ENCODE measurements around the gene ZNF76. TPM values are rescaled to one million over a fixed set of nuclear protein-coding genes. Genes with fewer than 3 reads are reported as not detected.

Gene ZNF76
- total and polyA plus RNA-seq, 2 of the 13 experiments (the other 11 are each of a cell fraction or from before 2014, with no cell fraction given): 13.2 to 26.4 TPM

DNA sequence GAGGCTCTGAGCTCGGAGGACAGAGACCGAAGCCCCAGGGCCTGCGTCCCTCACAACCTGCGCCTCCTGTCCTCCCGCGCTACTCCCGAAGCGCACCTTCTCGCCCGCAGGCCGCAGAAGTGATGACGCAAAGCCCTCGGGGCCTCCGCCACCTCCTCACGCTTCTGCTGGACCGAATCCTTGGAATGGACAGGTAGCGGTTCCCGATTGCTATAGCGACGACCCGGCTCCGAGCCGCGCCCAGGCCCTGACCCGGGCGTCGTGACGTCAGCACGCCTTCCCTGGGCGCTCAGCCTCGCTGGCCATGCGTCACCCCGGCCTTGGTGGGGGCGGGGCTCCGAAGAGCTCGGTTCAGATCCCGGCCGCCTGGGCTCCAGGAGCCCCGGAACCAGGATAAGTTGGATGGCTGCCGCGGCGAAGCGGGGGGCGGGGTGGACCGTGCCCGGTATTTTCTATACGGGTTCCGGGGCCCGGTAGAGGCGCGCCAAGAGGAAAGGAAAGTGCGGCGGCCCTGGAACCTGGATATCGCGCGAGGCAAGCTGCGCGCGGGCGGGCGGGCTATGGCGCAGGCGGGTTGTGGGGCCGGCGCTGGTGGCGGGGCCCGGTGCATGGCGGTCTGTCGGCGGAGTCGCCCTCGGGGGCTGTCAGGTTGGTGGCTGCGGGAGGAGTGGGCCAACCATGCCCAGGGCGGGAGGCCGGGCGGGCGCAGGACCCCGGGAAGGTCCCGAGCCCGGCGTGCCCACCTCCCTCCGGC, at the start of gene ZNF76 (continued):
- TF ChIP-seq CBFB (CRISPR knock-in tag; IDR thresholded peaks at IDR 0.05) (peak; percentile 95; the same call in 1 of the 2 replicates), TRIM24 (CRISPR knock-in tag; IDR thresholded peaks at IDR 0.05) (no peak), NFYB (CRISPR knock-in tag; IDR thresholded peaks at IDR 0.05) (peak; percentile 67), TOPORS (CRISPR knock-in tag; IDR thresholded peaks at IDR 0.05) (peak; percentile 90), ZNF431 (CRISPR knock-in tag; IDR thresholded peaks at IDR 0.05; ENCODE audit: borderline replicate concordance, low read depth) (peak; percentile 78; the same call in 1 of the 2 replicates), ATRX (CRISPR knock-in tag; IDR thresholded peaks at IDR 0.05; ENCODE audit: borderline replicate concordance) (no peak), RXRB (CRISPR knock-in tag; IDR thresholded peaks at IDR 0.05; ENCODE audit: borderline replicate concordance) (peak; percentile 89), HNRNPL (IDR thresholded peaks at IDR 0.05; ENCODE audit: low read depth, low read length) (peak; percentile 66; the same call in 1 of the 2 replicates), PTBP1 (IDR thresholded peaks at IDR 0.05; ENCODE audit: low read depth, low read length, poor library complexity, severe bottlenecking) (peak; percentile 99), ATM (IDR thresholded peaks at IDR 0.05; ENCODE audit: borderline replicate concordance) (no peak), CAMTA2 (CRISPR knock-in tag; IDR thresholded peaks at IDR 0.05; ENCODE audit: borderline replicate concordance) (peak; percentile 63), PCBP1 (IDR thresholded peaks at IDR 0.05; ENCODE audit: borderline replicate concordance, low read depth, low read length) (peak; percentile 99)
- TF ChIP-seq, protein P1, sequence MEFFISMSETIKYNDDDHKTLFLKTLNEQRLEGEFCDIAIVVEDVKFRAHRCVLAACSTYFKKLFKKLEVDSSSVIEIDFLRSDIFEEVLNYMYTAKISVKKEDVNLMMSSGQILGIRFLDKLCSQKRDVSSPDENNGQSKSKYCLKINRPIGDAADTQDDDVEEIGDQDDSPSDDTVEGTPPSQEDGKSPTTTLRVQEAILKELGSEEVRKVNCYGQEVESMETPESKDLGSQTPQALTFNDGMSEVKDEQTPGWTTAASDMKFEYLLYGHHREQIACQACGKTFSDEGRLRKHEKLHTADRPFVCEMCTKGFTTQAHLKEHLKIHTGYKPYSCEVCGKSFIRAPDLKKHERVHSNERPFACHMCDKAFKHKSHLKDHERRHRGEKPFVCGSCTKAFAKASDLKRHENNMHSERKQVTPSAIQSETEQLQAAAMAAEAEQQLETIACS (CRISPR knock-in tag; IDR thresholded peaks at IDR 0.05): peak; percentile 58
- TF ChIP-seq, protein P2, sequence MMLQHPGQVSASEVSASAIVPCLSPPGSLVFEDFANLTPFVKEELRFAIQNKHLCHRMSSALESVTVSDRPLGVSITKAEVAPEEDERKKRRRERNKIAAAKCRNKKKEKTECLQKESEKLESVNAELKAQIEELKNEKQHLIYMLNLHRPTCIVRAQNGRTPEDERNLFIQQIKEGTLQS (CRISPR knock-in tag; IDR thresholded peaks at IDR 0.05): peak; percentile 85
- TF ChIP-seq, protein P3, sequence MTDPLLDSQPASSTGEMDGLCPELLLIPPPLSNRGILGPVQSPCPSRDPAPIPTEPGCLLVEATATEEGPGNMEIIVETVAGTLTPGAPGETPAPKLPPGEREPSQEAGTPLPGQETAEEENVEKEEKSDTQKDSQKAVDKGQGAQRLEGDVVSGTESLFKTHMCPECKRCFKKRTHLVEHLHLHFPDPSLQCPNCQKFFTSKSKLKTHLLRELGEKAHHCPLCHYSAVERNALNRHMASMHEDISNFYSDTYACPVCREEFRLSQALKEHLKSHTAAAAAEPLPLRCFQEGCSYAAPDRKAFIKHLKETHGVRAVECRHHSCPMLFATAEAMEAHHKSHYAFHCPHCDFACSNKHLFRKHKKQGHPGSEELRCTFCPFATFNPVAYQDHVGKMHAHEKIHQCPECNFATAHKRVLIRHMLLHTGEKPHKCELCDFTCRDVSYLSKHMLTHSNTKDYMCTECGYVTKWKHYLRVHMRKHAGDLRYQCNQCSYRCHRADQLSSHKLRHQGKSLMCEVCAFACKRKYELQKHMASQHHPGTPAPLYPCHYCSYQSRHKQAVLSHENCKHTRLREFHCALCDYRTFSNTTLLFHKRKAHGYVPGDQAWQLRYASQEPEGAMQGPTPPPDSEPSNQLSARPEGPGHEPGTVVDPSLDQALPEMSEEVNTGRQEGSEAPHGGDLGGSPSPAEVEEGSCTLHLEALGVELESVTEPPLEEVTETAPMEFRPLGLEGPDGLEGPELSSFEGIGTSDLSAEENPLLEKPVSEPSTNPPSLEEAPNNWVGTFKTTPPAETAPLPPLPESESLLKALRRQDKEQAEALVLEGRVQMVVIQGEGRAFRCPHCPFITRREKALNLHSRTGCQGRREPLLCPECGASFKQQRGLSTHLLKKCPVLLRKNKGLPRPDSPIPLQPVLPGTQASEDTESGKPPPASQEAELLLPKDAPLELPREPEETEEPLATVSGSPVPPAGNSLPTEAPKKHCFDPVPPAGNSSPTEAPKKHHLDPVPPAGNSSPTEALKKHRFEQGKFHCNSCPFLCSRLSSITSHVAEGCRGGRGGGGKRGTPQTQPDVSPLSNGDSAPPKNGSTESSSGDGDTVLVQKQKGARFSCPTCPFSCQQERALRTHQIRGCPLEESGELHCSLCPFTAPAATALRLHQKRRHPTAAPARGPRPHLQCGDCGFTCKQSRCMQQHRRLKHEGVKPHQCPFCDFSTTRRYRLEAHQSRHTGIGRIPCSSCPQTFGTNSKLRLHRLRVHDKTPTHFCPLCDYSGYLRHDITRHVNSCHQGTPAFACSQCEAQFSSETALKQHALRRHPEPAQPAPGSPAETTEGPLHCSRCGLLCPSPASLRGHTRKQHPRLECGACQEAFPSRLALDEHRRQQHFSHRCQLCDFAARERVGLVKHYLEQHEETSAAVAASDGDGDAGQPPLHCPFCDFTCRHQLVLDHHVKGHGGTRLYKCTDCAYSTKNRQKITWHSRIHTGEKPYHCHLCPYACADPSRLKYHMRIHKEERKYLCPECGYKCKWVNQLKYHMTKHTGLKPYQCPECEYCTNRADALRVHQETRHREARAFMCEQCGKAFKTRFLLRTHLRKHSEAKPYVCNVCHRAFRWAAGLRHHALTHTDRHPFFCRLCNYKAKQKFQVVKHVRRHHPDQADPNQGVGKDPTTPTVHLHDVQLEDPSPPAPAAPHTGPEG (CRISPR knock-in tag; IDR thresholded peaks at IDR 0.05): peak; percentile 99
- TF ChIP-seq, protein P4, sequence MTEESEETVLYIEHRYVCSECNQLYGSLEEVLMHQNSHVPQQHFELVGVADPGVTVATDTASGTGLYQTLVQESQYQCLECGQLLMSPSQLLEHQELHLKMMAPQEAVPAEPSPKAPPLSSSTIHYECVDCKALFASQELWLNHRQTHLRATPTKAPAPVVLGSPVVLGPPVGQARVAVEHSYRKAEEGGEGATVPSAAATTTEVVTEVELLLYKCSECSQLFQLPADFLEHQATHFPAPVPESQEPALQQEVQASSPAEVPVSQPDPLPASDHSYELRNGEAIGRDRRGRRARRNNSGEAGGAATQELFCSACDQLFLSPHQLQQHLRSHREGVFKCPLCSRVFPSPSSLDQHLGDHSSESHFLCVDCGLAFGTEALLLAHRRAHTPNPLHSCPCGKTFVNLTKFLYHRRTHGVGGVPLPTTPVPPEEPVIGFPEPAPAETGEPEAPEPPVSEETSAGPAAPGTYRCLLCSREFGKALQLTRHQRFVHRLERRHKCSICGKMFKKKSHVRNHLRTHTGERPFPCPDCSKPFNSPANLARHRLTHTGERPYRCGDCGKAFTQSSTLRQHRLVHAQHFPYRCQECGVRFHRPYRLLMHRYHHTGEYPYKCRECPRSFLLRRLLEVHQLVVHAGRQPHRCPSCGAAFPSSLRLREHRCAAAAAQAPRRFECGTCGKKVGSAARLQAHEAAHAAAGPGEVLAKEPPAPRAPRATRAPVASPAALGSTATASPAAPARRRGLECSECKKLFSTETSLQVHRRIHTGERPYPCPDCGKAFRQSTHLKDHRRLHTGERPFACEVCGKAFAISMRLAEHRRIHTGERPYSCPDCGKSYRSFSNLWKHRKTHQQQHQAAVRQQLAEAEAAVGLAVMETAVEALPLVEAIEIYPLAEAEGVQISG (CRISPR knock-in tag; IDR thresholded peaks at IDR 0.05): peak; percentile 97
- TF ChIP-seq, protein P5, sequence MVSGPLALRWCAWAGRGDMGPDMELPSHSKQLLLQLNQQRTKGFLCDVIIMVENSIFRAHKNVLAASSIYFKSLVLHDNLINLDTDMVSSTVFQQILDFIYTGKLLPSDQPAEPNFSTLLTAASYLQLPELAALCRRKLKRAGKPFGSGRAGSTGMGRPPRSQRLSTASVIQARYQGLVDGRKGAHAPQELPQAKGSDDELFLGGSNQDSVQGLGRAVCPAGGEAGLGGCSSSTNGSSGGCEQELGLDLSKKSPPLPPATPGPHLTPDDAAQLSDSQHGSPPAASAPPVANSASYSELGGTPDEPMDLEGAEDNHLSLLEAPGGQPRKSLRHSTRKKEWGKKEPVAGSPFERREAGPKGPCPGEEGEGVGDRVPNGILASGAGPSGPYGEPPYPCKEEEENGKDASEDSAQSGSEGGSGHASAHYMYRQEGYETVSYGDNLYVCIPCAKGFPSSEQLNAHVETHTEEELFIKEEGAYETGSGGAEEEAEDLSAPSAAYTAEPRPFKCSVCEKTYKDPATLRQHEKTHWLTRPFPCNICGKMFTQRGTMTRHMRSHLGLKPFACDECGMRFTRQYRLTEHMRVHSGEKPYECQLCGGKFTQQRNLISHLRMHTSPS (CRISPR knock-in tag; IDR thresholded peaks at IDR 0.05; ENCODE audit: low read depth): no peak
